GM10847 (cell line): ENCODE data around the gene FNDC4.

Experiments
- POLR2A ChIP-seq: IDR thresholded peaks from 2 replicates; pipeline ENCODE4 v1.6.1; 2011; ENCODE audit not compliant: insufficient read length; ENCODE audit errors: extremely low read depth

FNDC4 gene, protein sequence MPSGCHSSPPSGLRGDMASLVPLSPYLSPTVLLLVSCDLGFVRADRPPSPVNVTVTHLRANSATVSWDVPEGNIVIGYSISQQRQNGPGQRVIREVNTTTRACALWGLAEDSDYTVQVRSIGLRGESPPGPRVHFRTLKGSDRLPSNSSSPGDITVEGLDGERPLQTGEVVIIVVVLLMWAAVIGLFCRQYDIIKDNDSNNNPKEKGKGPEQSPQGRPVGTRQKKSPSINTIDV

DNA sequence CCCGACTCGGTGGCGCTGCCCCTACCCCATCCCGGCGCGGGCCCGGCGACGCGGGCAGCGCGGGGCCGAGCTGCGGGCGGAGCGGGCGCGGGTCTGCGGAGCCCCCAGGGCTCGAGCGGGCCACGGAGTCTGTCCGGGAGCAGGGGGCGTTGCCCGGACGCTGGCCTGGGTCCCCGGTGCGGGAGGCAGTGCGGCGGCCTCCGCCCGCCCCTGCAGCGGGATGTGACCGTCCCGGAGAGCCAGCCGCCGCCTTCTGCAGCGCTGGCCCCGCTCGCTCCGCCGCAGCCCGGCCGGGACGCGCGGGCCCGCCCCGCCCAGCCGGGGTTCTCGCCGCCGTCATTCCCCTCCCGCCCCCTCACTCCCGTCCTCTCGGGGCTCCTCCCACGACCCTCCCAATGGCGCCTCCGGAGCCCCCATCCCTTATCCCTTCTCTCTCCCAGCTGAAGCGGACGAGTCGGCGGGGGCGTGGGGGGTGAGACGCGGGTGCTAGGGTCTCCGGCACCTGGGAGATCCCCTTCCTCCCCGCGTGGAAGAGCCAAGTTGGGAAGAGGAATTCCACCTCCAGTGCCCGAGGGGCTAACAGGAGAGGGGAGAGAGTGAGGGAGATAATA is at the start of gene FNDC4:
Gene FNDC4 (minus strand): TSS at position 257 of the 611 bp plus-strand sequence. CDS start 521 bp downstream, outside the sequence.
- TF ChIP-seq POLR2A: no peak

DNA sequence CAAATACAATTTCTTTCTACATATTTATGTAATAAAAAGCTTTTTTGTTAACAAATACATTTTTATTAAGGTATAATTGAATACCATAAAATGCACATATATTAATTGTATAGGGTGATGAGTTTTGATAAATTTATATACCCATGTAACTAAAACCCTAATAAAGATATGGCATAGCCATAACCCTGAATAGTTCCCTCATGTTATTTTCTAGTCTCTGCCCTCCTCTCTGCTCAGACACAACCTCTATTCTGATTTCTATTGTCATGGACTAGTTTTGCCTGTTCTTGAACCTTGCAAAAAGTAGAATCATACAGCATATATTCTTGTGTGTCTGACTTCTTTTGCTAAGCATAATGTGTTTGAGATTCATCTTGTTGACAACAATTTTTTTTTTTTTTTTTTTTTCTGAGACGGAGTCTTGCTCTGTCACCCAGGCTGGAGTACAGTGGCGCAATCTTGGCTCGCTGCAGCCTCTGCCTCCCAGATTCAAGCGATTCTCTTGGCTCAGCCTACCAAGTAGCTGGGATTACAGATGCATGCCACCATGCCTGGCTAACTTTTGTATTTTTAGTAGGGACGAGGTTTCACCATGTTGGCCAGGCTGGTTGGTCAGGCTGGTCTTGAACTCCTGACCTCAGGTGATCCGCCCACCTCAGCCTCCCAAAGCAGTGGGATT is 49.3 kb upstream of the FNDC4 start:
- no peak for TF ChIP-seq POLR2A

DNA sequence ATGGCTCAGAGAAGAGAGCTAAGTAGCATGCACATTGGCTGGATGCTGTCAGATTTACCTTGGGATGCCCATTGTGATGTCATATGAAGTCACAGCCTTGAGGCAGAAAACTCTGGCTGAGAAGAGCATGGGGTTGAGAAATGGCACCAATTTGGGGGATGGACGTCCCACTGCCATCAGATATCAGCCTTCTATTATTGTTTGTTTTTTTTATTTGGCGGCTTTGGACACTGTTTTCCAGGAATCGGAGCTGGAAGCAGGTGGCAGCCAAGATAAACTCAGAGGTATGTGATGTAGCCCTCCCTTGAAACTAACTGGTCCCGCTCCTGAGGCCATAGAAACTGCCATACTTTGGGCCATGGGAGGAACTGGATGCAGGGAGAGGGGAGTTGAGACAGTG is 42.3 kb upstream of the FNDC4 start:
- TF ChIP-seq POLR2A: no peak

DNA sequence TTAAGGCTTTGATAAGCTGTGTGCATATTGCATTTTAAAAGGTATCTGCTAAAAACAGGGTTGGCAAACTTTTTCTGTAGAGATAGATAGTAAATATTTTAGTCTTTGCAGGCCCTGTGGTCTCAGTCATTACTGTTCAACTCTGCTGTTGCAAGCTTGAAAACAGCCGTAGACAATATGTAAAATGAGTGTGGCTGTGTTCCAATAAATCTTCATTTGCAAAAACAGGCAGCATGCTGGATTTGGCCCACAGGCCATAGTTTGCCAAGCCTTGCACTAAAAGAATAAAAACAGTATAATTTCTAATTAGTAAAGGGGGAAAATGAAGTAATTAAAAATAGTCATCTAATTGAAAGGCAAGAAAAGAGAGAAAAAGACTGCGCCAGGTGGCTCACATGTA is 37.0 kb upstream of the FNDC4 start:
- TF ChIP-seq POLR2A: no peak

DNA sequence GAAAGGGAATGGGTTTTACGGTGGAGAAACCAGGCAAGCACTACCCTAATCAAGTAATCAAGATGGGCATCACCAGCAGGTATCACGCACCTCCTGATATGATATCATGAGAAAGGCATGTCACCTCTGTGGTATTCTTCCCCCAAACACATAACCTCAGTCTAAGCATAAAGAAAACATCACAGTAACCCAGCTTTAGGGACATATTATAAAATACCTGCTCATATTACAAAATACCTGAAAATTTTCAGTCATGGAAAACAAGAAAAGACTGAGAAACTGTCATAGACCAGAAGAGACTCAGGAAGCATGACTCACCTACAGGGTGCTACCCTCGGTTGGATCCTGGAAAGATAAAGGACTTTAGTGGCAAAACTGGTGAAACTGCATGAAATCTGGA is 32.2 kb upstream of the FNDC4 start:
- TF ChIP-seq POLR2A: no peak

DNA sequence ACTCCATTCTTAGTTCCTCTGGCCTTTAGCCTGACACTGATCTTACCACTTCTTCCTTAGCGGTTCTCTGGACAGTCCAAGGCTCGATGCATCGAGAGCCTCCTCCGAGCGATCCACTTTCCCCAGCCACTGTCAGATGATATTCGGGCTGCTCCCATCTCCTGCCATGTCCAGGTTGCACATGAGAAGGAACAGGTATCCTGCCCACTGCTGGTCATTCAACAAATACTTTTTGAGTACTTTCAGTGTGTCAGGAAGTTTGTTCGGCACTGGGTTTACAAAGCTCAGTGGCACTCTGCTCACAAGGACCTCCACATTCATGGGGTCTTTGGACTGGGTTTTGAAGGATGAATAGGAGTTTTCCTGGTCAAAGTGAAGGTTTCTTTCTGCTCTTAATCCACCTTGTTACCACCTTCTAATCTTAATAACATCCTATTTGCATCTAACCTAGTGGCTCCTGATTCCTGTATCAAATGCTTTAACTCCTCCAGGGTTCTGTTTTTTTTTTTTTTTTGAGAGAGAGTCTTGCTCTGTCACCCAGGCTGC is 27.5 kb upstream of the FNDC4 start:
- TF ChIP-seq POLR2A: no peak

DNA sequence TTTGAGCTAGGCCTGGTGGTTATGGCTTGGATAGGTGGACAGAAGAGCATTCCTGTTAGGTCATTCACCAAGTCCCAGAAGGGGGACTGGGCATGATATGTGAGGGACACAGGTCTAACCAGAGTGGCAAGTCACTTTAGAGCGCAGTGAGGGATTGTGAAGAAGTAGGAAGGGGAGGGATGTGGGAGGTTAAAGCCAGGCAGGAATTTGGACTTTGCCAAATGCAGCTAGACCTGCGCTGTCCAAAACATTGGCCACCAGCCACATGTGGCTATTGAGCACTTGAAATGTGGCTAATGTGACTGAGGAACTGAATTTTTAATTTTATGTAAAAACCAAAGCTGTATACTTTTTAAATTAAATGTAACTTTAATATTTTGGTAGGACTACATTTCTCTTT is 25.3 kb upstream of the FNDC4 start:
- no peak for TF ChIP-seq POLR2A

DNA sequence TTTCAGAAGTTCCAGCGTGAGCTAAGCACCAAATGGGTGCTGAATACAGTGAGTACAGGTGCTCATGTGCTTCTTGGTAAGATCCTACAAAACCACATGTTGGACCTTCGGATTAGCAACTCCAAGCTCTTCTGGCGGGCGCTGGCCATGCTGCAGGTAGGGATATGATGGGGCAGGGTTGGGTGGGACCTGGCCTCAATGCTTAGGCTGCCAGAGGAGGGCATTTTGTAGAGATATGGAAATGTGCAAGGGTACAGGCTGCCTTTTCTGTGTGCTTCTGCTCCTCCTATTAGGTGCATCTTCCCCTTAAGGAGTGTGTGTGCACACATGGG is 23.7 kb upstream of the FNDC4 start:
- no peak for TF ChIP-seq POLR2A

DNA sequence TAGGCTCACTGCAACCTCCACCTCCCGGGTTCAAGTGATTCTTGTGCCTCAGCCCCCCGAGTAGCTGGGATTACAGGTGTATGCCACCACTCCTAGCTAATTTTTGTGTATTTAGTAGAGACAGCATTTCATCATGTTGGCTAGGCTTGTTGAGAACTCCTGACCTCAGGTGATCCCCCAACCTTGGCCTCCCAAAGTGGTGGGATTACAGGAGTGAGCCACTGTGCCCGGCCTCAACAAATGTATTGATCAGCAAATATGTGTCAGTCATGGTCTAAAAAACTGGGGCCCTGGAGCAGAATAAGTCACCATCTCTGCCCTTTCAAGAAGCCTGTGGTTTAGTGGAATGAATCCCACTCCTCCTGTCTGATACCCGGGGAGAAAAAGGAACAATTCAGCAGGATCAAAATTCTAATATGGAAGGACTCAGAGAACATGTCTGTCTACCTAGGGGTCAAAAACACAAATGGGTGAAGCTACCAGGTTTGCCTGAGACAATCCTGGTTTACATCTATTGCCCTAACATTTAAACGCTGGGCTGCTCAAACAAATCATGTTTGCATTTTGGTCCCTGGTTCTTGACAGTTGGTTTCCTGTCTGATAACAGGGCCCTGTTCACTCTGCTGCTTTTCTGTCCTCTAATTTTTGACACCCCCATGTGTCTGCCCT is 23.2 kb upstream of the FNDC4 start:
- no peak for TF ChIP-seq POLR2A

DNA sequence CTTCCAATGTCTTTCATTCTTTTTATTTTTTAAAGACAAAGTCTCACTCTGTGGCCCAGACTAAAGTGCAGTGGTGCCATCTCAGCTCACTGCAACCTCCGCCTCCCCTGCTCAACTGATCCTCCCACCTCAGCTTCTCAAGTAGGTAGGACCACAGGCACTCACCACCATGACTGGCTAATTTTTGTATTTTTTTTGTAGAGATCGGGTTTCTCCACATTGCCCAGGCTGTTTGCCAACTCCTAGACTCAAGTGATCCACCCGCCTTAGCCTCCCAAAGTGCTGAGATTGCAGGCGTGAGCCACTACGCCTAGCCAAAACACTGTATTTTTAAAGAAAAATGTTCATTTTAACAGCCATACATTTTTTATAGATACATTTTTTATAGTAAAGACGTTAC is 14.3 kb upstream of the FNDC4 start:
- no peak for TF ChIP-seq POLR2A

DNA sequence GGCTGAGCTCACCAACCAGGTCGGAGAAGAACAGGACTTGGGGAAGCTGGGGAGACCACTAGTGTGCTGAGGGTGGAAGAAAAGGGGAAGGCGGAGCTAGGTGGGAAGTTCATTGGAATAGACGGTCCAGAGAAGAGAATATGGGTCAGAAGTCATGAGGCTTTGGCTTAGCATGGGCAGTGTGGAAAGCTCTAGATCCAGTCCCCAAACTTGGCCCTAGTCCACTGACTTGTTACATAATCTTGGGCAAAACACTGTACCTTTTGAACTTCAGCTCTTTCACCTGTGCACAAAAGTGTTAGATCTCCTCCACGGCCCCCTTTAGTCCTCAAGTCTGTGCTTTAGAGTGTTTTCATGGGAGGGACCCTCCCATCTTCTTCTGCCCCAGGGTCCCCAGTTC is 12.3 kb upstream of the FNDC4 start:
- no peak for TF ChIP-seq POLR2A

DNA sequence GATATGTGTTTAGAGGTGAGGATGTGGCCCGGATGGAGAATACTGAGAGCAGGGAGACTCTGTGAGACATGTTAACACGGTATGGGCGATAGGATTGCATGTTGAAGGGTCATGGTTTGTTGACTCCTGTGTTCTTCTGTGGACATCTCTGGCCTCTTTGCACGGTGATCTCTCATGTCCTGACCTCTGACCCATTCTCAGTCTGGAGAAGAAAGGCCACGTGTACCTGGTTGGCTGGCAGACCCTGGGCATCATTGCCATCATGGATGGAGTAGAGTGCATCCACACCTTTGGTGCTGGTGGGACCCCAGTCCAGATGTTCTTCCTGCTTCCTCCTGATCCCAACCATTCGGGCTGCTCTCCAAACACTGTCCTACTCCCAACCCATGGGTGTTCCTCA is 11.6 kb upstream of the FNDC4 start:
- no peak for TF ChIP-seq POLR2A

DNA sequence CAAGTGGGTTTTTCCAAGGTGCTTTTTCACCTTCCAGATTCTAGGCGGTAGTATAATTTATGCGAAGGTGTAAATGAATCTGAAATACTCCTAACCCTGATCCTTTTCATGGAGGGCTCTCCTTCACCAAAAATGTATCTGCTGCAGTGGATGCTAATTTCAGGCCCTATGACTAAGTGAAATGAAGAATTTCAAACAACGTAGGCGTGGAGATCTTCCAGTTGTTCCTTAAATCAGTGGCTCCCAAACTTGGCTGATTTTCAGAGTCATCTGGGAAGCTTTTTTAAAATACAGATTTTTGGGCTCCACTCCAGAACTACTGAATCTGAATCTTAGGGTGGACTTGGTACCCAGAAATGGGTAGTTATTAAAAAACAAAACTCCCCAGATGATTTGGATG is 7.1 kb upstream of the FNDC4 start:
- no peak for TF ChIP-seq POLR2A

DNA sequence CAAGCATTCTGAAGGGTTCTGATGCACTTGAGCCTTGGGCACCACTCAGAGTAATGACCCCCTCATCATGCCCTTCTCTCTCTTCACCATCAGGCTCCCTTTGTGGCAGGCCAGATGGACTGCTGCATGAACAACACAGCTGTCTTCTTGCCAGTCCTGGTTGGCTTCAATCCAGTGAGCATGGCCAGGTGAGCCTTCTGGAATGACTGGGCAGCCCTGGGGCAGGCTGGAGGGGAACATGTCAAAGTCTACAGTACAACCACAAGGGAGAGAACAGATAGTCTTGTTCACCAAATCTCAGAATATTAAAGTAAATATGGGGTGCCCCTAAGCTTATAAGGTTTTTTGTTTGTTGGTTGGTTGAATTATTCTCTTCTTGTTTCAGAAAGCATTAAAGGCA is 6.0 kb upstream of the FNDC4 start:
- TF ChIP-seq POLR2A: no peak

DNA sequence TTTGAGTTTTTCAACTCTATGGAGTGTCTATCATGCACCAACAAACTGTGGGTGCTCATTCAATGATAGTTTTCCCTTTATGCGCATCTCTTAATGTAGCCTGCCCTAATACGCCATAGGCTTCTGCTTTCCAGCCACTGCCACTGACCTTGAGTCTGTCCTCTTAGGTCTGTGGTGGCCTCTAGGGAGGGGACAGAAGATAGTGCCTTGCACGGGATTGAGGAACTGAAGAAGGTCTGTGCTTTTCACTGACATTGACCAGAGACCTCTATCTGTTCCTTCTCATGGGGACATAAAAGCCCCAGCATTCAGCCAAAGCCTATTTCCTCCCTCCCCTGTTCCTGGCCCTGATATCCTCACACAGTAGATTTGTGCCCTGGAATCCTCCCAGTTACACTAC is 4.0 kb upstream of the FNDC4 start:
- no peak for TF ChIP-seq POLR2A

DNA sequence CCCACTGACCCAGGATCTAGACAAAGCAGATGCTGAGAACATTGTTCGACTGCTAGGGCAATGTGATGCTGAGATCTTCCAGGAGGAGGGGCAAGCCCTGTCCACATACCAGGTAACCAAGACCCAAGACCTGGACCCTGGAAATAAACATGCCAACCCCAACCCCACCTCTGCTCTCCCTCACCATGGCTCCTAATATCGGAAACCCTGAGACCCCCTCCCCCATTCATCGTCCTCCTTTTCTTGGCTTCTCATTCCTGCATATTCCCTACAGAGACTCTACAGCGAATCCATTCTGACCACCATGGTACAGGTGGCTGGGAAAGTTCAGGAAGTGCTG is 2.3 kb upstream of the FNDC4 start:
- TF ChIP-seq POLR2A: no peak
